HL-60 (cell line): ENCODE results near the gene GAB4.

Experiments used
- DNase-seq, 2 experiments: peaks; one replicate each; pipeline ENCODE4 v3.0.0-alpha.2; 2010 to 2020; ENCODE audit warnings: low read depth in 1 of 2, low spot score in 1 of 2
- H3K27ac ChIP-seq: fragments of 250-450 bp; sonication (Bioruptor Pico); replicated peaks from 2 replicates; pipeline ENCODE4 v1.5.1; 2020; ENCODE audit warnings: mild to moderate bottlenecking, moderate library complexity
- H3K27me3 ChIP-seq: fragments of 250-450 bp; sonication (Bioruptor Pico); 2 replicates; pipeline ENCODE4 v1.5.1; 2021; ENCODE audit warnings: mild to moderate bottlenecking, moderate library complexity; ENCODE audit not compliant: insufficient read depth, poor library complexity, severe bottlenecking
- H3K4me3 ChIP-seq: replicated peaks from 2 replicates; pipeline ENCODE4 v1.5.1; 2011; ENCODE audit warnings: mild to moderate bottlenecking, control low read depth, low read length; ENCODE audit not compliant: insufficient read depth
- CTCF ChIP-seq: IDR thresholded peaks from one replicate; pipeline ENCODE4 v1.5.1; 2011; ENCODE audit warnings: low read length, control low read depth, inconsistent platforms; ENCODE audit not compliant: insufficient read depth
- GABPA ChIP-seq: IDR thresholded peaks from 2 replicates; pipeline ENCODE4 v1.6.1; 2012; ENCODE audit warnings: low read depth
- POLR2AphosphoS5 ChIP-seq: IDR thresholded peaks from 2 replicates; pipeline ENCODE4 v1.6.1; 2012; ENCODE audit warnings: low read depth
- REST ChIP-seq: IDR thresholded peaks from 2 replicates; pipeline ENCODE4 v1.6.1; 2012; ENCODE audit warnings: low read depth; ENCODE audit not compliant: insufficient replicate concordance
- SPI1 ChIP-seq: IDR thresholded peaks from 2 replicates; pipeline ENCODE4 v1.6.1; 2012; ENCODE audit warnings: low read depth, mild to moderate bottlenecking, borderline replicate concordance

GAB4 gene

GRCh38 chr22:16974298-16975084 lies 33.5 kb downstream of the GAB4 start:
- DNase-seq: no peak
- no peak overlapping the region for H3K4me3 ChIP-seq
- H3K27ac ChIP-seq: no peak overlapping the region
- TF ChIP-seq REST: no peak
- no peak for TF ChIP-seq POLR2AphosphoS5
- TF ChIP-seq GABPA: no peak
- TF ChIP-seq SPI1: no peak
- H3K27me3 ChIP-seq: peaks cover 6% of the 10 kb centered on the region

GRCh38 chr22:16973591-16974297 lies 34.3 kb downstream of the GAB4 start:
- Histone ChIP-seq H3K27ac (no peak overlapping the region), H3K27me3 (peaks cover 6% of the 10 kb centered on the region), H3K4me3 (no peak overlapping the region)
- TF ChIP-seq GABPA (no peak), POLR2AphosphoS5 (no peak), SPI1 (no peak), REST (no peak), CTCF (no peak)
- DNase-seq: no peak

GRCh38 chr22:16972311-16972710 lies 35.7 kb downstream of the GAB4 start:
- DNase-seq: no peak
- Histone ChIP-seq H3K27ac (no peak overlapping the region), H3K27me3 (peaks cover 3% of the 10 kb centered on the region), H3K4me3 (no peak overlapping the region)
- TF ChIP-seq CTCF (no peak), SPI1 (no peak), POLR2AphosphoS5 (no peak), REST (no peak), GABPA (no peak)
